Erythroblast (primary cell): ENCODE data around the gene SMYD4.

Source experiments
- GATA1 ChIP-seq: IDR thresholded peaks from 2 replicates; pipeline ENCODE4 v1.6.1; 2011; ENCODE audit warnings: low read depth, mild to moderate bottlenecking, control low read depth, low read length, moderate library complexity
- POLR2A ChIP-seq: IDR thresholded peaks from 2 replicates; pipeline ENCODE4 v1.6.1; 2011; ENCODE audit warnings: mild to moderate bottlenecking, low read length

DNA sequence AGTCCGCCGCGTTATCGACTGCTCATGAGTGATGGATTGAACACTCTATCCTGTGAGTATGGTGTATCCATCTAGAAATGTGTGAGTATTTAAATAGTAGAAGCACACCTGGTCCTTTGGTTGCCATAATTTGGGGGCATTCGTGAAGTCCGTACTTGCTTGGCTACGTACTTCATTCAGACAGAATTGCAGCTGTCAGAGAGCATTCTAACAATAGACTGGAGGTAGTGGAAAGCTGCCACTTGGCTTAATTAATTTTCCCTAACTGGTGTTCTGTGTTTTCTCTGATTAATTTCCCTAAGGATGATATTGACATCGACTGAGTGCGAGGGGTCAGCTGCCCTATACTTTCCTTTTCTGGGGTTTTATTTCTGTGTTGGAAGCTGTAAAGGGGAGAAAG is 14.2 kb upstream of the SMYD4 start:
- TF ChIP-seq POLR2A (no peak), GATA1 (no peak)
